Activated B cell treated with CpG ODN at 0.5 μM for 24 hours (primary cell): ENCODE results near the gene LCT. TPM values are rescaled to one million over a fixed set of nuclear protein-coding genes. Genes with fewer than 3 reads are reported as not detected.

ENCODE experiments used
- ATAC-seq: fragments of 200-7000 bp; cut with Tn5 transposase; one replicate; pipeline ENCODE4 v1.10.0; 2021; ENCODE audit warnings: low read depth, mild to moderate bottlenecking, moderate library complexity
- CTCF ChIA-PET: fragments of 350-600 bp; sonication (Branson Sonifier 250); formaldehyde crosslinking; loops from one replicate; lab custom pipeline; 2021; ENCODE audit warnings: antibody characterized with exemption; lab: Charles Lee
- POLR2A ChIA-PET: fragments of 350-600 bp; sonication (Branson Sonifier 250); formaldehyde crosslinking; loops from one replicate; lab custom pipeline; 2021; ENCODE audit warnings: antibody characterized with exemption; lab: Charles Lee
- DNase-seq: peaks from one replicate; pipeline ENCODE4 v3.0.0; 2022
- H3K27ac Mint-ChIP-seq: one replicate; pipeline ENCODE4 v1.8.0; 2020; ENCODE audit warnings: mixed read lengths
- H3K27me3 Mint-ChIP-seq: one replicate; pipeline ENCODE4 v1.8.0; 2021; ENCODE audit warnings: mixed read lengths
- H3K36me3 Mint-ChIP-seq: one replicate; pipeline ENCODE4 v1.8.0; 2021; ENCODE audit warnings: low read depth, mixed read lengths
- H3K4me1 Mint-ChIP-seq: one replicate; pipeline ENCODE4 v1.8.0; 2021; ENCODE audit warnings: mixed read lengths
- H3K4me3 Mint-ChIP-seq: one replicate; pipeline ENCODE4 v1.8.0; 2020; ENCODE audit warnings: mild to moderate bottlenecking, mixed read lengths
- H3K9me3 Mint-ChIP-seq: one replicate; pipeline ENCODE4 v1.8.0; 2020; ENCODE audit warnings: mixed read lengths
- intact Hi-C: fragments of 100-400 bp; cut with micrococcal nuclease; formaldehyde crosslinking; loops from one replicate; pipeline ENCODE4 v1.15.1; 2024
- total RNA-seq: library from RNA; stranded (reverse); gene quantifications from 2 replicates; pipeline ENCODE4 v1.2.3, GENCODE V29; 2022
- TF ChIP-seq, protein P1 (sequence below): fragments of 200-600 bp; IDR thresholded peaks from one replicate; pipeline ENCODE4 v1.8.0; 2022; ENCODE audit warnings: antibody characterized with exemption, mild to moderate bottlenecking

The LCT gene
- total RNA-seq, 1 donor from 2014 or later, result not detected

DNA sequence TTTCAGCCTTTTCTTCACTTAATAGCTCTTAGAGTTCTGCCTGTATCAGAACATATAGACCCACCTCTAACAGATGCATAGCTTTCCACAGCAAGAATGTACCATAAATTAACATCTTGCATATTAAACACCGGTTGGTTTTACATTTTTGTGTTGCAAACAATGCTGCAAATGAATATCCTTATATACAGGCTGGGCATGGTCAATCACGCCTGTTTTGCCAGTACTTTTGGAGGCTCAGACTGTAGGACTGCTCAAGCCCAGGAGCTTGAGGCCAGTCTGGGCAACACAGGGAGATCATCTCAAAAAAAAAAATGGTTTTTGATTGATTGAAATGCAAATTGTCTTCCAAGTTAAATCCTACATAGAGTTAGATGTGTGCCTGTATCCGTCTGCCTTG, 1.5 kb upstream of the LCT start:
- CTCF ChIA-PET, result no interaction called here
- no peaks in the 10 kb centered on the region for H3K9me3 Mint-ChIP-seq
- H3K27me3 Mint-ChIP-seq, result no peaks in the 10 kb centered on the region
- DNase-seq, result no peak
- TF ChIP-seq, protein P1, sequence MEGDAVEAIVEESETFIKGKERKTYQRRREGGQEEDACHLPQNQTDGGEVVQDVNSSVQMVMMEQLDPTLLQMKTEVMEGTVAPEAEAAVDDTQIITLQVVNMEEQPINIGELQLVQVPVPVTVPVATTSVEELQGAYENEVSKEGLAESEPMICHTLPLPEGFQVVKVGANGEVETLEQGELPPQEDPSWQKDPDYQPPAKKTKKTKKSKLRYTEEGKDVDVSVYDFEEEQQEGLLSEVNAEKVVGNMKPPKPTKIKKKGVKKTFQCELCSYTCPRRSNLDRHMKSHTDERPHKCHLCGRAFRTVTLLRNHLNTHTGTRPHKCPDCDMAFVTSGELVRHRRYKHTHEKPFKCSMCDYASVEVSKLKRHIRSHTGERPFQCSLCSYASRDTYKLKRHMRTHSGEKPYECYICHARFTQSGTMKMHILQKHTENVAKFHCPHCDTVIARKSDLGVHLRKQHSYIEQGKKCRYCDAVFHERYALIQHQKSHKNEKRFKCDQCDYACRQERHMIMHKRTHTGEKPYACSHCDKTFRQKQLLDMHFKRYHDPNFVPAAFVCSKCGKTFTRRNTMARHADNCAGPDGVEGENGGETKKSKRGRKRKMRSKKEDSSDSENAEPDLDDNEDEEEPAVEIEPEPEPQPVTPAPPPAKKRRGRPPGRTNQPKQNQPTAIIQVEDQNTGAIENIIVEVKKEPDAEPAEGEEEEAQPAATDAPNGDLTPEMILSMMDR, result no peak
- ATAC-seq, result no peak
- no peak overlapping the region for H3K27ac Mint-ChIP-seq
- H3K36me3 Mint-ChIP-seq, result peaks cover 21% of the 10 kb centered on the region
- intact Hi-C loops, result no loop called here
- POLR2A ChIA-PET, result no interaction called here
- H3K4me1 Mint-ChIP-seq, result no peaks in the 10 kb centered on the region
- no peak overlapping the region for H3K4me3 Mint-ChIP-seq

DNA sequence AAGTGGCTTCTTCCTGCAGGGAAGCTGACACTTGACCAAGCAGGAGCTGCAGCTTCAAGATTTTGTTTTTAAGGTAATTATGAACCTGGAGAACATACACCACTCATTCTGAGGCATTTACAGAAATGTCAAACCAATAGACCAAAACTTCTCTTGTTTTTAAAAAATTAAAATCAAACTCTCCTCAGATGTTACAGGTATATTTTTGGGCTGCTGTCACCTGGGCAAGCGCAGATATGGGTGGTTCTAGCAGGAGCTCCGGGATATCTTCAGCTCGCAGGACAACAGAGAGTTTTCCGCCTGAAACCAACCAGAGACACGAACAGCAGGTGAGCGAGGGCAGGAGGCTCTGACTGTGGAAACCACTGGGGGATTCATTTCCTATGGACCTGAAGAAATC, 4.1 kb downstream of the LCT start:
- TF ChIP-seq, protein P1, result no peak
- ChIA-PET POLR2A (interaction anchor here (0.7 kb wide), 1 partner anchor 549 kb away, joined by 7 read pairs; no protein-coding TSS in a partner anchor), CTCF (no interaction called here)
- Mint-ChIP-seq H3K27ac (no peak overlapping the region), H3K4me3 (no peak overlapping the region), H3K9me3 (no peaks in the 10 kb centered on the region), H3K4me1 (no peaks in the 10 kb centered on the region), H3K36me3 (no peaks in the 10 kb centered on the region), H3K27me3 (no peaks in the 10 kb centered on the region)
- ATAC-seq (no peak), DNase-seq (no peak)
- intact Hi-C loops, result no loop called here

DNA sequence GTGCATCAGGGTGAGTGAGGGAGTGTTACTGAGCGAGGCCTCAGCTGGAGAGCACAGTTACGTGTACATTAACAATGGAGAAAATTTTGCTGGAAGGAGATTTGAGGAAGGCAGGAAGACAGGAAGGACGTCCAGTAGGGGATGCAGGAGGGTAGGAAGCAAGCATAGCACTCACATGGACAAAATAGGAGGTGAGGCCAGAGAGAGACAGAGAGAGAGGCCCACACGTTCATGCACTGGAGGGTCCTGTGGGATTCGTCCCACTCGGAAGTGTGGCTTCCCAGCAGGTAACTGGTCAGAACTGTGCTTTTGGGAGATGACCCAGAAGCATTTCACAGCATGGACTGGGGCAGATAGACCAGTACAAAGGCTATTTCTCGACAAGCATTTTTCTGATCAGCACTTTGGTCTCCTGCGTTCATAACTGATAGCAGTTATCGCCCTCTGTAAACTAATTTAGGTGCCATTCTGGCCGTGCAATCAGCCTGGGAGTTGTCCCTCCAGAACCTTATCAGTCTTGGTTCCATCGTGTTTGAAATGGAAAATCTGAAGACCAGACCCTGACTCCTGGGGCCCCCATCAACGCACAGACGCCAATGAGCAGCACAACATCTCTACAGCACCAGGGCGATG, 5.7 kb downstream of the LCT start:
- TF ChIP-seq, protein P1, result no peak
- Mint-ChIP-seq H3K4me1 (no peaks in the 10 kb centered on the region), H3K4me3 (no peak overlapping the region), H3K27me3 (no peaks in the 10 kb centered on the region), H3K27ac (no peak overlapping the region), H3K36me3 (no peaks in the 10 kb centered on the region), H3K9me3 (no peaks in the 10 kb centered on the region)
- DNase-seq, result no peak
- intact Hi-C loops, result no loop called here
- no peak for ATAC-seq
- ChIA-PET CTCF (no interaction called here), POLR2A (no interaction called here)

DNA sequence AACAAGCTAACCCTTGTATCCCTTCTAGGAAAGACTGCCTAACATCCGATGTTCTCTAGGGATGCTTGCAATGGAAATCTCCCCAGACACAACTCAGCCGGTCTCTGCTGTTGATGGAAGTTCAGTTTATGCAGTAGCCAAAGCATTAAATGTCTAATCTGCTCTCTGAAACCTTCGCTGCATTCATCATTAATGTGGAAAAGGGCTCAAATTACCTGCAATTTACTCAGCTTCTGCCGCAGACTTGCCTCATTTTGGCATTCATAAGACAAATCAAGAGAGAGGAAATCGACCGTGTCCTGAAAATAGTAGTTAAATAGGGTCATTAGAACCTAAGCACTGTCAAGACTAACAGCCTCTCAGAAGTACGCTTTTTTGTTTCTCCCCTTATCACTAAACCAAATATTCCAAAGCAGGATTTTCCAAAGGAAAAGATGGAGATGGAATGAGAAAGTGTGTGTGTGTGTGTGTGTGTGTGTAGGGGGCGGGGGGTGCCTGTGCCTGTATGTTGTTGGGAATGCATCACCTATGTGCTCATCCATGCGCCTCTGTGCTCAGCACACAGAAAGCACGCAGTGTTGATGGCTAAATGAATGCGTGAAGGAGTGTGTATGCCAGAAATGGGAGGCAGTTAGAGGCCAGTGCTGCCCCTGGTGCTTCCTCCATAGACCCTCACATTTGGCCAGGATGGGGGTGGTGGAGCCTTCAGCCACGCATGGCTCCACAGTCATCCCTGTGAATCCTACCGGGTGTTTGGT, 7.4 kb downstream of the LCT start:
- ChIA-PET POLR2A (no interaction called here), CTCF (no interaction called here)
- H3K4me1 Mint-ChIP-seq, result no peaks in the 10 kb centered on the region
- TF ChIP-seq, protein P1, result no peak
- no peak overlapping the region for H3K27ac Mint-ChIP-seq
- intact Hi-C loops, result no loop called here
- H3K36me3 Mint-ChIP-seq, result no peaks in the 10 kb centered on the region
- ATAC-seq (no peak), DNase-seq (no peak)
- no peaks in the 10 kb centered on the region for H3K9me3 Mint-ChIP-seq
- no peak overlapping the region for H3K4me3 Mint-ChIP-seq
- H3K27me3 Mint-ChIP-seq, result no peaks in the 10 kb centered on the region

DNA sequence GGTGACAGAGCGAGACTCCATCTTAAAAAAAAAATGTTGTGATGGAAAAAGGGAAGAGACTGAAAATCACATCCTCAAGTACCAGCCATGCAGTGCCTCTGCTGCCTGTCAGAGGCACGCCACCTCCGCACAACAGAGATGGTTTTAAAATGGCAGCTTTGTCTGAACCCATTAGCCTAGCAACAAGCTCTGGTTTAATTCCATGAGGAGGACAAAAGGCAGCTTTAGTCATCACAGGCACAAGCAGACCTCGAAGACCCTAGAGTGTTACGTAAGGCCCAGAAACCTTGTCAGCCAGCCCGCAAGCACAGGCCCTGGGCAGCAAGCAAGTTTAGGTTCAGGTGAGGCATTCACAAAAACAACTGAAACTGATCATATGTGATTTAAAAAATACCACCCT, 10.4 kb downstream of the LCT start:
- POLR2A ChIA-PET, result no interaction called here
- CTCF ChIA-PET, result no interaction called here
- H3K27me3 Mint-ChIP-seq, result no peaks in the 10 kb centered on the region
- H3K9me3 Mint-ChIP-seq, result peaks cover 15% of the 10 kb centered on the region
- no peaks in the 10 kb centered on the region for H3K4me1 Mint-ChIP-seq
- H3K4me3 Mint-ChIP-seq, result no peak overlapping the region
- intact Hi-C loops, result no loop called here
- TF ChIP-seq, protein P1, result no peak
- no peak overlapping the region for H3K27ac Mint-ChIP-seq
- H3K36me3 Mint-ChIP-seq, result peaks cover 2% of the 10 kb centered on the region
- no peak for DNase-seq
- no peak for ATAC-seq
